ENCODE measurements around the gene KIF16B.
"Not testable (repeated sequence)": the region's sequence is repeated elsewhere in the genome, so short reads cannot be mapped to it uniquely, and the experiment has no call there.

KIF16B gene

DNA sequence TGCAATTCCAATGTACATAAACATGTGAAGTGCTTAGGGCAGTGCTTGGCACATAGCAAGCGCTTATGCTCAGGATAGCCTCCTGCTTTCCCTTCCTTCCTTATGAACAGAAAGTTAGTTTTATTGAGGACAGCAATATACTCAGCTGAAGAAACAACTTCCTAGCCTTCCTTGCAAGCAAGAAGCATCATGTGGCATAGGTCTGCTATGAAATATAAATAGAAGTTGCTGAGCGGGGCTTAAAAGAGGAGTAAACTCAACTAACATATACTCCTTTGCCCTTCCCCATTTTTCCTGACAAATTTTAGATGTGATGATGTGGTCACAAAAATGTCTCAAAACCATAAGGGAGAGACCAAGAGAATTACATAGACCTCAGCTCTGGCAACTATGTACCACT lies 98.9 kb downstream of the KIF16B start:
- DNase-seq (ENCODE audit: low read depth), result no peak

DNA sequence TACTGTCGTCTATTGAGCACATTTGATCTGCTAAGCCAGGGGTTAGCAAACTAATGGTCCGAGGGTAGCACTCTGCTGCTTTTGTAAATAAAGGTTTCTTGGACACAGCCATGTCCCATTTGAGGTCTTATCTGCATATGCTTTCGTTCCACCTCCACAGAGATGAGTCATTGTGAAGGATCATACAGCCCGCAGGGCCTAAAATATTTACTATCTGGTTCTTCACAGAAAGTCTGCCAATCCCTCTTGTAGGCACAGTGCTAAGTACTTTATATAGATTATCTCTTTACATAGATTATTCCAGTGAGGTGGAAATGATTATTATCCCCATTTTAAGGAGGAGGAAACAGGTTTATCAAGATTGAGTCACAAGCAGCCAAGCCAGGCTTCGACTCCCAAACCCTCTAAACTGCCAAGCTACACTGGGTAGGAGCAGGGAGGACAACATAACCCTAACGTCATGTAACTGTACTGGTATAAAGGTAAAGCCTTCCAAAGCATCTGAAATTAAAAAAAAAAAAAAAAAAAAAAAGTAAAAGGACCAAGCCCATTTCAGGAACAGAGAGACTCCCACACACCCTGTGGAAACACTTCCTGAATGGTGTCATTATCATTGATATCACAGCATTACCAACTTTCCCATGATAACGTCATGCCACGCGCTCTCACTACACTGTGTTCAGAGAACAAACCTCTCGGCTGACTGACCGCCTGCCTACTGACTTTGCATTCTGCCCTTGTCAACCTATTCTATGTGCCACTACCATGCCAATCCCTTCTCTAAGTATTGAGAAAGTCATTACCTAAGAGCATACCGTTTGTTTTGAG lies 101.0 kb downstream of the KIF16B start:
- no peak for DNase-seq (ENCODE audit: low read depth)

DNA sequence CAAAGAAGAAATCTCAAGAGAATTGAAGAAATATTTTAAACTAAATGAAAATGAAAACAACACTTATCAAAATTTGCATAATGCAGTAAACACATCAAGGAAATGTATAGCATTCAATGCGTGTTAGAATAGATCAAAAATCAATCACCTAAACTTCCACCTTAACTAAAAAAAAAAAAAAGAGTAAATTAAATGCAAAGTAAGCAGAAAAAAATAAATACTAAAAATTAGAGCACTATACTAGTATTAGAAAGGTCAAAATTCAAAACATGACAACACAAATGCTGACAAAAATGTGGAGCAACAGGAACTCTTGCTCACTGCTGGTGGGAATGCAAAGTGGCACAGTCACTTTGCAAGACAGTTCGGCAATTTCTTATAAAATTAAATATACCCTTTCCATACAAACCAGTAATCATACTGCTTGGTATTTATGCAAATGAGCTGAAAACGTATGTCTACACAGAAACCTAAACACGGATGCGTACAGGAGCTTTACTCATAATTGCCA lies 103.8 kb downstream of the KIF16B start:
- DNase-seq (ENCODE audit: low read depth), result no peak

DNA sequence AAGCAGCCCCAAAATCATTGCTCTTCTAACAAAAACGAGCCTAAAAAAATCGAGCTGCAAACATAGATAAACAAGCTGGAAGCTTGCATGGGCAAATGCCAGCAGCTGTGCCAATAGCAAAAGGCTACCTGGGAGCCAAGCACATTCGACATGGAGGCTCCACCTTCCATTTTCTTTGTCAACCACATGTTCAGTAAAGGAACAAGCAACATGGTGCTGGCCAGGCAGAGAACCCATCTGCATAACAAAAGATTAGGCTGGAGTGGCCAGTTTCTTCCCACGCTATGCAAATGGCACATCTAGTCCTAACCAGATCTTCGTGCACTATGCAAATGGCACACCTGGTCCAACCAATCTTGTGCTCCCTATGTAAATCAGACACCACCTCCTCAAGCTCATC lies 110.5 kb downstream of the KIF16B start:
- DNase-seq (ENCODE audit: low read depth), result no peak

DNA sequence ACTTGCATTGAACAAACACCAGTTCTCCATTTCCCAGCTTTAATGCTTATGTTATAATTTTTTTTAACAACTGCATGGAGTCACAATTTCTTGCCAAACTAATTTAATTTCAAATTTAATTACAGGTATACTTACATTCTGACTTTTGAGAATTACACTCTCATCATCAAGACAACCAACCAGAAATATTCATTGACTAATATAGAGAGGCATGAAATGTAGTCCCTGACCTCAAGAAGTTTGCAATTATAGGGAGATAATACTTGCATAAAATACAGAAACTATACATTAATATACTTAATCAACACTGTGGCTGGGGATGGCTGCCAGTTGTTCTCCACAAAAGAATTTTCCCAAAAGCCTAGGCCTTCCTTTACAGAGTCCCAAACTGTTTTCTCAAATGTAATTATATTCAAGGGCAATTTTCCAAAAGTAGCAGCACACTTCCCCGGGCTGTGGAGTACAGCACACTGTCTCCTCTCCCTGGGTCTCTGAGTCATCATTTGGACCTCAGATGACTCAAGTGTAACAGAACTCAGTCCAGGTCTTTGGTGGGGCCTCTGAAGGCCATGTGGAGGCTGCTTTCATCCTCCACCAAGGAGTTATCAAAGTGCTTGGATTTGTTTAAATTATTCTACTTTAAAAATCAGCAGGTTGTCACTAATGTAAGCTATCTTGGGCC lies 114.1 kb downstream of the KIF16B start:
- no peak for DNase-seq (ENCODE audit: low read depth)

DNA sequence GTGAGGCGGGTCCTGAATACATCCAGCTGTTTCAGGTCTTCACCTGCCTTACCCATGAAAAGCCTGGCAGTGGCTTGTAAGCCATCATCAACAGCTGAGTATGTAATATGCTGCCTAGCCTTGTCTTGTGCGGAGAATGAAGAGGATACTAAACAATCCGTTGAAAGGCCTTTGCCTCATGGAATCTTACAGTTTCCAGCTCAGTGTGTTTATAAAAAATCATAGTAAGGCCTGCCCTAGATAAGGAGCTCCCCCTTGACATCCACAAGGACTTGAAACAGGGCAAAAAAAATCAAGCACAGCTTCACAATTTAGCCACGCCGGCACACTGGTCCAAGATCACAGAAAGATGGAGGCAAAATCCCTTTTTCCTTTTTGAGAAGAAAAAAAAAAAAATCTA lies 115.7 kb downstream of the KIF16B start:
- no peak for DNase-seq (ENCODE audit: low read depth)

DNA sequence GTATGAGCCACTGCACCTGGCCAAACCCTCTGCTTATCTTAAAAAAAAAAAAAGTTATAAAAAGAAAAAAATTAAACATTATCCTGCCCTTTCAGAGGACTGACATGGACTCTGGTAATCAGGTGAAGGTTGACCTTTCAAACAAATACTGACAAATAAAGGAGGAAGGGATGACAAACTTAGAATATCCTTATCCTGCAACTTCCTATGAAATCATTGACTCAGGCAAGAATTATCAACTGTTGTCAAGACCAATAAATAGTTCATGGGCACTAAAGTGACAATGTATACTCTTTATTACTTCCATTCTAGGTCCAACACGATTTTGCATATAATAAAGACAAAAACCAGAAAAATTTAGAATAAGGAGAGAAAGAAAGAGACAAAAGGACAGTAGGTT lies 117.9 kb downstream of the KIF16B start:
- DNase-seq (ENCODE audit: low read depth), result no peak

DNA sequence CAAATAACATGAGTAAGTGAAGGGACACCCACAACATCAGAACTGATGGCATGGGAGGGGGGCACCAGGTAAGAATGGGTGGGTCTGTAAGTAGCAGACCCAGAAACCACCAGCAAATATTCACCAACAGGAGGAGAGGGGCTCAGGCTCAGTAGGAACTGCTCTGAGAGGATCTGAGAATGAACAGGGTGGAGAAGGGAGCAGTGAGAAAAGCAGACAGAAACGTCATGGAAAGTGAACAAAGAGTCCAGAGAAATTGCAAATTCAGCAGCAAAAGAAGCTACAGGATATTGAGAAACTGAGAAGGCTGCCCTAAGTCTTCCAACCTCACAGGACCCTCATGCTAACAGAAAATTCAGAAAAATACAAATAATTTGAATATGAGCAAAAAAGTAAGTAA lies 121.3 kb downstream of the KIF16B start:
- DNase-seq (ENCODE audit: low read depth), result no peak

DNA sequence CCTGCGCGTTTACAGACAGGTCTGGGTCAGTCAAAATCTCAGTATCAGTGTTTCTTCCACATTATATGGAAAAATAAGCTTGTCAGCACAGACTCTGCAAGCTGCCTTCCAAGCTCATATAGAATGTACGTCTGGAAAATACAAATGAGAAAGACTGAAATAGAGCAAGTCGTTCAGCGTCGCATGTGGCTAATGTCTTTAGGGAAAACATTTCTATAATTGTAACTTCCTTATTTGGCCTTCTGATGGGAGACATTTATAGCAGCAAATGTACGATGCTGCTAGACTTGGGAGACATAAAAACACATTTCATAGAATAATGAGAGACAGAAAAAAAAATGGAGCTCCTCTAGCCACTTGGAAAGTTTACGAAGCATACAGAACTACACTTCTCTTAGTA lies 122.2 kb downstream of the KIF16B start:
- DNase-seq (ENCODE audit: low read depth), result no peak

DNA sequence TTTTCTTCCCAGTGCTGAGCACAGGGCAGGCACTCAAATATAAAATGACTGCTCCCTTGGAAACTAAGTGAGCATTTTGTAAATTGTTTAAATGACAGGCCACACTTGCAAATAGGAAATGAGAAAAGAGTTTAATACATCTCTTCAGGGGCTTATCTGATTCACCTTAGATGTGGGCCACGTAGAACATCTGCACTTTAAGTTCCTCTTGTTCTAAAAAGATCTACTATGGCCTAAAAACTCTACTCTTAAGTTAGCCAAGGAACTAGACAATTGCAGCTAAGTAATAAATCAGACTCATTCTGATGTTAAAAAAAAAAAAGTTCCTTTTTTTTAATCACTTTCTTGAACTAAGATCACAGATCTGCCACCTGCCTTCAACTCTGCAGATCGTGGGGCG lies 126.3 kb downstream of the KIF16B start:
- DNase-seq (ENCODE audit: low read depth), result no peak

DNA sequence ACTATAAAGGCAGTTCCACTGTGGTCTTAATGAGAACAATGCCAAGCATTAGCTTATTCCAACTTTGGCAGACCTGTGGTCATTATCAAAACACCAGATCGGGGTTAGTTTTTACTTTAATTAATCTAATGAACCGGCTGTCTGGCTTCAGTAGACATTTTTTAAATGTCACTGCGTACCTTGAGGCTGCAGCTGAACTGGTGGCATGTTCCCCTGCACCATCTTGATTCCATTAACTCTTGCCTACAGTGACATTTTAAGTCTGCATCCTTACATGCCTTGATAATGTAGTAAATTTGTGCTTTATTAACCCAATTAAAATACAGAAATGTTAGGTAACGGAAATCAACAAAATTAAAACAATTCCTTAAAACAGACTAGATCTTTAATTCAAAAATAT lies 127.0 kb downstream of the KIF16B start:
- DNase-seq (ENCODE audit: low read depth), result no peak

DNA sequence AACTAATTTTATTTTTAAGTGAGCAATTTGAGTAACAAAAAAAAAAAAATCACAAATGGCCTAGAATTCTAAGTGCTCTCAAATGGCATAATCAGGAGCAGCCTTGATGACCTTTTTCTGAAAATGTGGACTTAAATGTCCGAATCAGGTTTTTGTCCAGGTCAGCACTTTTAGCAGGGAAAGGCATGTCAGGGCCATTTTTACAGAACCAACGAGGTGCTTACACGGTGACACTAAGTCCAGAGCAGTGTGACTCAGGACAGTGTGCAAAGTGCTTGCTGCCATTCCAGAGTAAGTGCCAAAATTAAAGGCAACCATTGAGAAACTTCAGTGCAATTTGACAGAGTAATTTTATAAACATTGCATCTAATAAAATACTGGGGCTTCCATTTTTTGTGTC lies 127.8 kb downstream of the KIF16B start:
- no peak for DNase-seq (ENCODE audit: low read depth)

DNA sequence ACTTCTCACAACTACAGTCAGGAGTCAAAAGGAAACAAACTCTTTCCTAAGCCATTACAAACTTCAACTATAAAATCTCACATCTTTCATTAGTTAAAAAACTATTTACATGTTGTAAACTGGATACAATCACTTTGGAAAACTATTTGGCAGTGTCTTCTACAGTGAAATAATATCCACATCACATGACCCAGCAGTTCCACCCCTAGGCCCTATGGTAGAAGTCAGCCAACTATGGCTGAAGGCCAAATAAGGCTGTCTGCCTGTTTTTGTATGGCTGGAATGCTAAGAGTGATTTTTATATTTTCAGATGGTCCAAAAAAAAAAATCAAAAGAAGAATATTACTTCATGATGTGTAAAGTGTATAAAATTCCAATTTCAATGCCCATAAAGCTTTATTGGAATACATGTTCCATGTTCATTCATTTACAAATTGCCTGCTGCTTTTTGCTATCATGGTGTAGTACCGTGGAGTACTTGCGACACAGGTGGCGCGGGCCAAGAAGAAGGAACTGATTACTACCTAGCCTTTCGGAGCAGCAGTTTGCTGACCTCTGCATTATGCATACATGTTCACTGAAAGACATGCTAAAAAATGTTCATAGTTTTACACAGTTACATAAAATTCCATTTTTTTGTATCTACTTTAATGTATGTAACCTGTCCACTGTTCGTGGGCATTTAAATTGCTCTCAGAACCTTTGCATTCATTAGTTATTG lies 129.0 kb downstream of the KIF16B start:
- no peak for DNase-seq (ENCODE audit: low read depth)

DNA sequence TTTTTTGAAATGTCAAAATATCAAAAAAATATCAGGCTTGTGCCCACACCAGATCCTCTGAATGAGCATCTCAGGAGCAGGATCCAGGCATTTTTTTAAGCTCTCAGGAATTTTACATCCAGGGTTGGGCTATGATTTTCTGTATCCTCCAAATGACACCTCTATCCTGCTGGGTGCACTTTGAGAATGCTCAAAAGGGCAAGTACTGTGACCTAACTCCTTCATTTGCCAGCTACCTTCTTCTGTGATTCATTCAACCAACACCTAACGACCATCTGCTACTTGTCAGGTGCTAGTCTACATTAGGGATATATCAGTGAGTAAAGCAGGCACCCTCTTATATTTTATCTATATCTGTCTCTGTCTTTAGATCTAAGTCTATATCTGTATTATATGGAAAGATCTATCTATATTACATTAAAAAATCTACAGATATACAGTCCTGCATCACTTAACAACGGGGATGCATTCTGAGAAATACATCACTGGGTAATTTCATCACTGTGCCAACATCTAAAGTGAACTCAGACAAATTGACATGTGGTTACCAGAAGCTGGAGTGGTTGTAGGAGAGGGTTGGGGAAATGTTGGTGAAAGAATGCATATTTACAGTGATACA lies 131.6 kb downstream of the KIF16B start:
- no peak for DNase-seq (ENCODE audit: low read depth)

DNA sequence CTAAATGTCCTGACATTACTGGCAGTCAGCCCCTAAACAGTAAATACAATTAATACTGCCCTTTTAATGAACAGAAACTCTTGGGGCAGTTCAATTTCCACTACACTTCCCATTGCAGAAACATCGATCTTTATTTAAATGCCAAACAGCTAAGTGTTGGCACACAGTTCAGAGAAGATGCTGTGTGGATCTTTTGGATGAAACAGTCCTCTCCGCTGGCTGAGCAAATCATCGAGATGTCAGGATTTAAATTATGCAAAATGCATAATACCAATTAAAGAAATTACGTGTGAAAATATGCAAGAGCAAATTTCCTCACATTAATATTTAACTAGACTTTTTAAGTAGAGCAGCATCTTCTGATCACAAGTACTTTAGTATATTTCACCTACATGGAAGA lies 132.6 kb downstream of the KIF16B start:
- no peak for DNase-seq (ENCODE audit: low read depth)

DNA sequence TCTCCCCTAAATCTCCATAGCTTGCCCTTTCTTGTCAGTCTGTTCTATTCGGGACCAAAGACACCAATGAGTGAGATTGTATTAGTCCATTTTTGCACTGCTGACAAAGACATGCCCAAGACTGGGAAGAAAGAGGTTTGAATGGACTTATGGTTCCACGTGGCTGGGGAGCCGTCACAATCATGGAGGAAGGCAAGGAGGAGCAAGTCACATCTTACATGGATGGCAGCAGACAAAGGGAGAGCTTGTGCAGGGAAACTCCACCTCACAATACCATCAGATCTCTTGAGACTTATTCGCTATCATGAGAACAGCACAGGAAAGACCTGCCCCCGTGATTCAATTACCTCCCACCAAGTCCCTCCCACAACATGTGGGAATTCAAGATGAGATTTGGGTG lies 133.7 kb downstream of the KIF16B start:
- DNase-seq (ENCODE audit: low read depth), result not testable (repeated sequence)

DNA sequence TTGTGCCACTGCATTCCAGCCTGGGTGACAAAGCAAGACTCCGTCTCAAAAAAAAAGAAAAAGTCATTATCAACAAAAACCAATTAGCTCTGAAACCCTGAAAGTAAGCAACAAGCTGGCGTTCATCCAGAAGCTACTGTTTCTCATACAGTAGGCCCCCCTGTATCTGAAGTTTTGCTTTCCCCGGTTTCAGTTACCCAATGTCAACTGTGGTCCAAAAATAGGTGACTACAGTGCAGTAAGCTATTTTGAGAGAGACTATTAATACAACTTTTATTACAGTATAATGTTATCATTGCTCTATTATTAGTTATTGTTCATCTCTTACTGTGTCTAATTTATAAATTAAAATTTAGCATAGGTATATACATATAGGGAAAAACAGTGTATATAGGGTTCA lies 135.1 kb downstream of the KIF16B start:
- no peak for DNase-seq (ENCODE audit: low read depth)

DNA sequence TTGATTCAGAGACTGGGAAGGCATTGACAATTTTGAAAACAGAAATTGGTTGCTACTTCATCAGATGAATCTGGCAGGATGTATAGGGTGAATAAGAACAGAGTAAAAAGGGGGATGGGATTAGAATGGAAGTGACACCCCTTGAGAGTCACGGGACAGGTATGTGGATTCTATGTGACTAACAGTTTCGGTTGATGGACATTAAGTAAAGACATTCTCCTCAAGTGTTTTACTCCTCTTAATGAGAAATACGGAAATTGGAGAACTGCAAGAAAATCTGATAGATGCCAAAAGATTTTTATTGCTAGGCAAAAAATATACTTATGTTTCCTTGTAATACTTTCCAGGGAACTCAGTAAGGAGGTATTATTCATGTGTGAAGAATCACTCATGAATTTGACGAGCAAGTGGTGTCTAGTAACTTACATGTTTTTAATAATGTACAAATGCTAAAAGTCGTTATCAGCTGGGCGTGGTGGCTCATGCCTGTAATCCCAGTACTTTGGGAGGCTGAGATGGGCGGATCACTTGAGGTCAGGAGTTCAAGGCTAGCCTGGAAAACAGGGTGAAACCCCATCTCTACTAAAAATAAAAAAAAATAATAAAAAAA lies 135.8 kb downstream of the KIF16B start:
- DNase-seq (ENCODE audit: low read depth), result no peak

DNA sequence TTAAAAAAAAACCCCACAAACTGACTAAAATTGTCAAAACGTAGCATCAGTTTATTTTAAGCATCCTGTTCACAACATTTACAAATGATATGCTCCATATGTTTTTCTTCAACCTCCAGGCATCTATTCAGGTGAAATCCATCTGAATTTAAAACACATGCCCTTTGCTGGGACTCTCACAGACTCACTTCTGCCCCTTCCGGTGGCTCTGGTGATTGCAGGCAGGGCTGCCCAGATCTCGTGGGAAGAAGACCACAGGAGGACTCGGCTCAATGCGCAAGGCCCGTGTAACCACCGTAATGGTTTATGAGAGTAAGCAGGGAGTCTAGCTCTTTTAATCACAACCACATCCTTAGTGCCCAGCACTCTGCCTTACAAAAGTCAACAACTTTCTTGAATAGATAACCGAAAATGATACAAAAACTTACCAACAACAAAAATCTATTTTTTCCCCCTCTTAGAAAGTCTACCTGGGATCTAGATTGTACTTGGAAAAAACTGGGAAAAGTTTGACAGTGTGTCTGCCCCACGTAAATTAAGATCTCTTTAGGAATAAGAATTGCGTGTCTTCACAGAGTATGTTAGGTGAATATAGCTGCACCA lies 139.1 kb downstream of the KIF16B start:
- DNase-seq (ENCODE audit: low read depth), result no peak

DNA sequence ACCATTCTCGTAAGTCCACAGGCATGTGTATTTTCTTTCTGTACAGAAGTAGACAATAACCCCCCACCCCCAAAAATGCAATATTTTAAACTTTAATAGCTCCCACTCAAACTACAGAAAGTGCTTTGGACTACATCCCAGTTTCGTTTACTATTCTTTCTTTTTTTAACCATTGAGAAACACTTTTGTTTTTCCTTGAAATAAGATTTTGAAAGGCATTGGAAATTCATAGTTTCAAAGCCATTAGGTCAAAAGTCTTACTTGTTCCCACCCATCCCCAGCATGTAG lies 140.0 kb downstream of the KIF16B start:
- DNase-seq (ENCODE audit: low read depth), result no peak

DNA sequence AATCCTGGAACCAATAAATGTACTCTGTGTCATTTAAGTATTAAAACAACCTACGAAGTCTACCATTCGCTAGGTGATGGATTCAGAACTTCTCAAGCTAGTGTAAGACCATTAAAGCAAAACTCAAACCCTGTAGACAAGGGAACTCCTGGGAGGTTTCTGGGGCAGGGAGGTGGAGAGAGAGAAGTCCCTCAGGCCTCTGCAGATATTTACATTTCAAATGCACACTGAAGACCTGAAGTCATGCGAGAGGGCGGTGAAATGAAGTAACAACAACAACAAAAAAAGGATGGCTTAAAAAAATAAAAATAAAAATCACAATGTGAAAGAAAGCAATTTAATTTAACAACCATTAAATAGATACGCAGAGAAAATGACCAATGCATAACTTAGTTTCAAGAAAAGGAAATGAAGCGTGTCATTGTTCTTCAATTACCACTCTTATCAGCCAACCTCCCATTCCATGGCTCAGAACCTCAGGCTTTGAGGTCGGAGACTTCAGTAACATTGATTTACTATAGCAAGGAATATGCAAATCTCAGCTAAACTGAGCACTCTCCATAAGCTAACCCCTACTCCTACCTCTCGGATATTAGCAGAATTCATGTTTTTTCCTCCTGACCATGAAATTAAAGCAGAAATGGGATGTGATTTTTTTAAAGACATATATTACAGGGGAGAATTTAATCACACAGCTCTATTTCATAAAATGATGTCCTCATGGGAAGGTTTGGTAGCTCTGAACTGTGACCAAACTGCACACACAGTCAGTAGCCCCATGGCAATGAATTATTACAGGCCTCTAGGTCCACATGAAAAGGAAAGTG lies 140.6 kb downstream of the KIF16B start:
- no peak for DNase-seq (ENCODE audit: low read depth)

Measured in activated T-helper 1 cell treated with Interleukin-2 at 50 U/mL for 16 hours (primary cell).